RWPE1 (cell line): ENCODE measurements around the gene EMX1.

ENCODE experiments used
- CTCF ChIA-PET: fragments of 350-600 bp; sonication (Branson Sonifier 250); formaldehyde crosslinking; extraction: SDS; loops from one replicate; lab custom pipeline; 2021; lab: Yijun Ruan, JAX
- POLR2A ChIA-PET: fragments of 400-600 bp; formaldehyde crosslinking; extraction: SDS; loops from one replicate; lab custom pipeline; 2020; ENCODE audit warnings: antibody characterized with exemption; ENCODE audit not compliant: low non-redundant PET; lab: Yijun Ruan, JAX
- DNase-seq: peaks from one replicate; pipeline ENCODE4 v3.0.0; 2012; ENCODE audit warnings: low spot score
- H3K27ac ChIP-seq: fragments of 450-650 bp; 2 replicates; pipeline ENCODE4 v1.5.1; 2017
- CTCF ChIP-seq: fragments of 450-650 bp; conservative IDR thresholded peaks from 2 replicates; pipeline ENCODE4 v1.5.1; 2017; ENCODE audit warnings: low read depth, mild to moderate bottlenecking

The EMX1 gene

DNA sequence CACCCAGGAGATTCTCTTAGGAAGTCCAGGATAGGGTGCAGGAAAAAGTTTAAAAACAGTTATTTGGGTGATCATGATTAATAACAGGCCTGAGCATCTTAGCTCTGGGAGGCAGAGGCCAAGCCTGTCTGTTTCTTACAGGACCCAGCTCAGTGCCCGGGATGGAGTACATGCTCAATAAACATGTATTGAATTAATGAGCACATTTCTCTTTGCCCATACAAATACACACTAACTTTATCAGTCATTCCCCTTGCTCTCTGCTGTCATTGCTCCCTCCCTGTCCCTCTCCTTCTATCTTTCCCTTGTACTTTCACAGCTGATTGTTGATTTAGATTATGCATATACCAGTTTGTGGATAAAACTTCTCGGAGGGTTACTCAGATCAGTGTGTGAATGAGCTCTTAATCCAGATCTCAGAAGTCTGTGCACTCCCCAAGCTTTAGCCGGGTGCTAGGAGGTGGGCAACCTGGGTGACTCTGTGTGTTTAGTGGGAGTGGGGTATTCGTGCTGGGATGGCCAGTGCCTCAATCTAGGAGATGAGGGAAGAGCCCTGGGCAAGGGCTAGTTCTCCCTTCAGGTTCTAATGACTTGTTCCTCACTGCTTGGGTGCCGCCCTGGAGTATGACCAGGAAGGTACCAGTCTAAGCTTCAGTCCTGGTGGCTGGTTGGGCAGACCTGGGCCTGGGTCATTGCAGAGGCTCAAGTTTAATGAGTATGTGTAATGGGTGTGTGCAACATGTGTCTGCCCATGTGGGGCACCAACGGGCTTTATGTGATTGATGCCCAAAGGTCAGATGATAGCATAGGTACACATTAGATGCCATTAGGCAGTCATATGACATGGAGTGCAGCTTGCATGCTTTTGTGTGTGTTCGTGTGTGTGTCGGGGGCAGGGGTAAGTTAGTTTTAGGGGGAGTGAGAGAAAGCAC lies 10.6 kb downstream of the EMX1 start:
- POLR2A ChIA-PET = no interaction called here
- CTCF ChIA-PET = interaction anchor here (2.7 kb wide), 1 partner anchor 36 kb away, joined by 13 read pairs; no protein-coding TSS in a partner anchor

GRCh38 chr2:72929010-72929409 lies 11.7 kb downstream of the EMX1 start:
- CTCF ChIA-PET = no interaction called here

More for the DNA sequence above, 10.6 kb downstream of the EMX1 start:
- DNase-seq = no peak
- no peak for TF ChIP-seq CTCF
- H3K27ac ChIP-seq = no peak overlapping the region

DNA sequence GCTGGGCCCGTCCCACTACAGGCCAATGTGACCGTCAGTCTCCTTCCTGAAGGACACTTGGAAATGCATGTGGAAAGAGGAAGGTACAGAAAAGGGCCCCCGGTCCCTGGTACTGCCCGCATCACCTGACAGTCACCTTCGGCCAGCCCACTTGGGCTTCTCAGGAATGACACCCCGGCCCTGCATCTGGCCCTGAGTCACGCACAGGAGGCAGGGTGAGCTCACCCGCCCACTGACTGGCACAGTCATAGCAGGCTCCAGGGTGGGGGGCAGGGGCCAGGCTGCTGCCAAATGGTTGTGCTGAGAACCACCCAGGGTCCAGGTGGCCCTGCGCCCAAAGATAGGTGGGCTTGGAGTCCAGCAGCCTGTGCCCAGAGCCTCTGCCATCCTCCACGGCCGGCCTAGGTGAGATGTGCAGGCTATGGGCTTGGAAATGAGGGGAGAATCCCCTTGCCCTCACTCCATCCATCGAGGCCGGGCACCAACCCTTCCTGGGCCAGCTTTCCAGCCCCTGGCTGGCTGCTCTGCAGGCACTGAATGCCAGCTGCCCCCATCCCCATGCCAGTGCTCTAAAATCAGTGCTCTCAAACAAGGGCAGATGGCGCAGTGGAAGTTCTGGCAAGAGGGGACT lies 14.1 kb downstream of the EMX1 start:
- ChIA-PET POLR2A (no interaction called here), CTCF (interaction anchor here (1.4 kb wide), 1 partner anchor 38 kb away, joined by 3 read pairs; no protein-coding TSS in a partner anchor)
- TF ChIP-seq CTCF = no peak
- peak; percentile 94 for DNase-seq
- H3K27ac ChIP-seq = no peak overlapping the region

More at GRCh38 chr2:72929010-72929409, 11.7 kb downstream of the EMX1 start:
- no peak overlapping the region for H3K27ac ChIP-seq
- POLR2A ChIA-PET = interaction anchor here (0.6 kb wide), 1 partner anchor 184 kb away, joined by 3 read pairs; the partner anchor contains the start of gene RAB11FIP5
- TF ChIP-seq CTCF = no peak
- no peak for DNase-seq

DNA sequence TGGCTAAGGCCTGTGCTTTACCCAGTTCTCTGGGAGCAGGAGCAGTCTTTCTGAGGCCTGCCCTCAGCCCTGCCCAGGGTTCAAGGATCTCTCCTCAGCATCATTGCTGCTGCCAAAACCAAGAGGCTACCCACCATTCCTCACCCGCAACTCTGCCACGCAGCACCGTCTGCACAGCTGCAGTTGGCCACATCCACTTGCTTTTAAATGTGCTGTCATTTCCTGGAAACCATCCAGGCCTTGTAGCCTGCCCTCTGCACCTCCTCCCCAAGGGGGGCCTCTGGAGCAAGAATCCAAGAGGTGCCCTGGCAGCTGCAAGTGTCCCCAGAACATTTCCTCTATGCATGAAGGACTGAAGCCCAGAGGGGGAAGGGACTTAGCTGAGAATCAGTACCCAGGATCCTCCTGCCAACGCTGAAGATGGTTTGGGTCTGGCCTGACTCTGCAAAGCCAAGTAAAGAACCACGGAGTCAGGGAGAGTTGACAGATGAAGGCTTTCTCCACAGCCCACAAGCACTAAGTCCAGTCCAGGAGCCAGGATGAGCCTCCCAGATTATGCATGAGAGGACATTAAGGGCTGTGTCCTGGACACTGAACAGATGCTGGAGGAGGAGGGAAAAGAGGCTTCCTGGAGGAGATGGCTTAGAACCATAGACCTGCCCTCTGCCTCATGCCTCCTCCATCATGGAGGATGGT lies 14.9 kb downstream of the EMX1 start:
- TF ChIP-seq CTCF = no peak
- no peak for DNase-seq
- POLR2A ChIA-PET = no interaction called here

GRCh38 chr2:72932805-72933204 lies 15.5 kb downstream of the EMX1 start:
- DNase-seq = no peak
- H3K27ac ChIP-seq = no peak overlapping the region
- TF ChIP-seq CTCF = no peak
- ChIA-PET CTCF (interaction anchor here (0.6 kb wide), 2 partner anchors 17 to 217 kb away, joined by 3 to 5 read pairs; no protein-coding TSS in a partner anchor), POLR2A (no interaction called here)

More for the DNA sequence above, 14.9 kb downstream of the EMX1 start:
- H3K27ac ChIP-seq = no peak overlapping the region
- CTCF ChIA-PET = interaction anchor here (0.6 kb wide), 1 partner anchor 17 kb away, joined by 5 read pairs; no protein-coding TSS in a partner anchor
